K562 (cell line): ENCODE results near the gene DCAF10. TPM values are rescaled to one million over a fixed set of nuclear protein-coding genes. Genes with fewer than 3 reads are reported as not detected.
A peak's percentile ranks its signal among the peaks of the same experiment; 100 is the strongest.

Experiments
- BCLAF1 ChIP-seq, 2 experiments: fragments of 450-650 bp in 1 of 2; IDR thresholded peaks; 2 replicates each; pipeline ENCODE4 v1.6.1; 2011 to 2017; ENCODE audit warnings: low read depth in 2 of 2, antibody characterized with exemption in 1 of 2, borderline replicate concordance in 1 of 2, low read length in 1 of 2, mild to moderate bottlenecking in 1 of 2, mixed read lengths in 1 of 2; ENCODE audit not compliant: control insufficient read depth in 1 of 2
- ELF4 ChIP-seq: fragments of 450-650 bp; formaldehyde crosslinking; IDR thresholded peaks from 2 replicates; pipeline ENCODE4 v1.4.0; 2022; ENCODE audit warnings: missing genetic modification characterization
- KAT7 ChIP-seq: sonication (generic); formaldehyde crosslinking; IDR thresholded peaks from 2 replicates; pipeline ENCODE4 v1.8.0; 2022; ENCODE audit warnings: missing genetic modification reagents, mild to moderate bottlenecking, borderline replicate concordance
- MED1 ChIP-seq: sonication (generic); formaldehyde crosslinking; IDR thresholded peaks from 2 replicates; pipeline ENCODE4 v1.8.1; 2023; ENCODE audit warnings: missing genetic modification reagents, borderline replicate concordance
- NFE2 ChIP-seq: IDR thresholded peaks from 2 replicates; pipeline ENCODE4 v1.6.1; 2014; ENCODE audit warnings: antibody characterized with exemption, low read depth
- NFIC ChIP-seq: fragments of 450-650 bp; IDR thresholded peaks from 2 replicates; pipeline ENCODE4 v1.6.1; 2017; ENCODE audit warnings: mild to moderate bottlenecking, inconsistent platforms
- REST ChIP-seq, 2 experiments: fragments of 450-650 bp; formaldehyde crosslinking in 1 of 2; IDR thresholded peaks; 2 replicates each; pipeline versions ENCODE4 v1.4.0 to v1.6.1; 2014 to 2020; ENCODE audit warnings: mild to moderate bottlenecking in 2 of 2, borderline replicate concordance in 1 of 2, low read depth in 1 of 2
- SAP30 ChIP-seq: fragments of 200-600 bp; sonication (generic); IDR thresholded peaks from 2 replicates; pipeline ENCODE4 v1.6.1; 2012; ENCODE audit warnings: borderline replicate concordance, low read depth, mild to moderate bottlenecking, moderate library complexity, low read length, control low read depth, inconsistent platforms; ENCODE audit not compliant: insufficient read depth, poor library complexity, severe bottlenecking
- SMAD3 ChIP-seq: fragments of 450-650 bp; formaldehyde crosslinking; conservative IDR thresholded peaks from 2 replicates; pipeline ENCODE4 v1.4.0; 2020; ENCODE audit warnings: mild to moderate bottlenecking
- SREBF1 ChIP-seq: fragments of 150-350 bp; IDR thresholded peaks from 2 replicates; pipeline ENCODE4 v1.6.1; 2014; ENCODE audit warnings: antibody characterized with exemption, low read depth, low read length, borderline replicate concordance
- SRSF9 ChIP-seq: fragments of 200-400 bp; formaldehyde crosslinking; IDR thresholded peaks from 2 replicates; pipeline ENCODE4 v1.6.1; 2017; ENCODE audit warnings: low read depth, low read length, borderline replicate concordance
- STAT5A ChIP-seq: IDR thresholded peaks from 2 replicates; pipeline ENCODE4 v1.6.1; 2012; ENCODE audit warnings: low read length, inconsistent platforms, borderline replicate concordance
- TAF7 ChIP-seq: fragments of 450-650 bp; IDR thresholded peaks from 2 replicates; pipeline ENCODE4 v1.6.1; 2016; ENCODE audit warnings: missing genetic modification characterization, missing compliant biosample characterization
- ZNF12 ChIP-seq: sonication (generic); formaldehyde crosslinking; IDR thresholded peaks from 2 replicates; pipeline ENCODE4 v1.4.0; 2020; ENCODE audit warnings: mild to moderate bottlenecking, missing genetic modification reagents
- ZNF589 ChIP-seq: fragments of 200-800 bp; sonication (Bioruptor generic); IDR thresholded peaks from 2 replicates; pipeline ENCODE4 v1.6.1; 2016; ENCODE audit warnings: low read depth, missing genetic modification characterization, missing compliant biosample characterization
- polyA plus RNA-seq, 8 experiments: library from polyadenylated mRNA; depleted of rRNA in 4 of 8; stranded (reverse) in 5 of 8; unstranded in 3 of 8; fragments of >200 nt; fragmentation: Nextera tagmentation in 2 of 8; fragmentation: Illumina TruSeq in 1 of 8; extraction: Ambion mirVana in 2 of 8; extraction: Trizol in 1 of 8; gene quantifications; 2 replicates each; pipeline versions ENCODE4 v1.2.1 to v1.2.3, GENCODE V29; 2011 to 2014; ENCODE audit warnings: inconsistent platforms in 1 of 8, missing spikeins in 1 of 8
- total RNA-seq, 7 experiments: library from RNA; depleted of rRNA in 6 of 7; stranded (reverse); fragments of >200 nt in 6 of 7; fragmentation: Illumina TruSeq in 2 of 7; extraction: Trizol in 2 of 7; gene quantifications; 2 replicates each; pipeline versions ENCODE4 v1.2.1 to v1.2.3, GENCODE V29; 2011 to 2021; ENCODE audit warnings: low replicate concordance in 1 of 7

The DCAF10 gene
- total and polyA plus RNA-seq, 9 of the 15 experiments (the other 6 are each of a cell fraction or from before 2014, with no cell fraction given) = 6.8 to 40.1 (median 16.9) TPM

- TF ChIP-seq STAT5A = peak; percentile 11; the same call in 1 of the 2 replicates
- peak in 1 of 2 experiments; percentile 87; a peak in 1 of 4 replicates for TF ChIP-seq BCLAF1 (IDR thresholded peaks at IDR 0.05; ENCODE audit: borderline replicate concordance in 1 of 2, control insufficient read depth in 1 of 2, low read depth in 2 of 2, low read length in 1 of 2)
- TF ChIP-seq SAP30 = peak; percentile 89
- TF ChIP-seq ZNF589 (CRISPR knock-in tag) = 0 out of 2 replicates have a peak, but pooled peaks have one; percentile 40
- TF ChIP-seq SREBF1 = peak; percentile 55; the same call in 1 of the 2 replicates
- no peak for TF ChIP-seq SRSF9
- peak; percentile 86 for TF ChIP-seq ZNF12
- TF ChIP-seq NFIC = peak; percentile 78
- TF ChIP-seq ELF4 (CRISPR knock-in tag) = no peak
- TF ChIP-seq MED1 (CRISPR knock-in tag) = no peak
- TF ChIP-seq REST (IDR thresholded peaks at IDR 0.05; ENCODE audit: borderline replicate concordance) = peak; percentile 99
- peak; percentile 96 for TF ChIP-seq REST (CRISPR knock-in tag; IDR thresholded peaks at IDR 0.05; ENCODE audit: low read depth)
- TF ChIP-seq NFE2 = peak; percentile 4; the same call in 1 of the 2 replicates
- peak; percentile 92 for TF ChIP-seq TAF7 (tag)
- TF ChIP-seq SMAD3 (CRISPR knock-in tag) = no peak
- TF ChIP-seq KAT7 (CRISPR knock-in tag) = peak; percentile 85; the same call in 1 of the 2 replicates
Observed at GRCh38 chr9:37784616-37785483, 15.7 kb upstream of the DCAF10 start, which contains the start of gene EXOSC3 (continued).
